HUES6 (cell line): ENCODE data around the gene CLDN16.

Experiments
- H3K27ac ChIP-seq: 2 replicates; pipeline ENCODE4 v1.7.0; 2013; ENCODE audit warnings: low read depth, mild to moderate bottlenecking, low read length, inconsistent platforms
- H3K27me3 ChIP-seq: 2 replicates; pipeline ENCODE4 v1.6.1; 2013; ENCODE audit warnings: low read length; ENCODE audit not compliant: control insufficient read depth, insufficient read depth
- H3K36me3 ChIP-seq: 2 replicates; pipeline ENCODE4 v1.6.1; 2013; ENCODE audit warnings: low read length; ENCODE audit not compliant: control insufficient read depth, insufficient read depth
- H3K4me1 ChIP-seq: 2 replicates; pipeline ENCODE4 v1.6.1; 2013; ENCODE audit warnings: low read length; ENCODE audit not compliant: control insufficient read depth, insufficient read depth
- H3K4me3 ChIP-seq: 2 replicates; pipeline ENCODE4 v1.5.1; 2013; ENCODE audit warnings: low read depth, low read length
- H3K9ac ChIP-seq: one replicate; pipeline ENCODE4 v1.6.1; 2013; ENCODE audit warnings: mild to moderate bottlenecking, low read length
- H3K9me3 ChIP-seq: 2 replicates; pipeline ENCODE4 v1.6.1; 2013; ENCODE audit warnings: low read depth, low read length; ENCODE audit not compliant: control insufficient read depth, insufficient read depth

The CLDN16 gene

DNA sequence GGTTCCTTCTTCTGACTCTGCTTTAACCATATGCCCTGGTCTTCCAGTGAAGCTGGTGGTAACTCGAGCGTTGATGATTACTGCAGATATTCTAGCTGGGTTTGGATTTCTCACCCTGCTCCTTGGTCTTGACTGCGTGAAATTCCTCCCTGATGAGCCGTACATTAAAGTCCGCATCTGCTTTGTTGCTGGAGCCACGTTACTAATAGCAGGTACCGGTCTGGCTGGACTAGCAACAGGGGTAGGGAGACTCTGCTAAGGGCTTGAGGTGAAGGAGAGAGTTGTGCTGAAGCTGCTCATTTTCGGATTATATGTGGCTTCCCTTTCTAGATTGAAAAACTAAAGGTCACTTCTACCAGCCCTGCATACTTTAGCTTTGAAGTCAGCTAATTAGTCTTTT, 16.8 kb downstream of the CLDN16 start:
- no peak overlapping the region for H3K9ac ChIP-seq
- H3K27me3 ChIP-seq: no peaks in the 10 kb centered on the region
- no peaks in the 10 kb centered on the region for H3K4me1 ChIP-seq
- no peaks in the 10 kb centered on the region for H3K36me3 ChIP-seq
- H3K4me3 ChIP-seq: no peak overlapping the region
- no peaks in the 10 kb centered on the region for H3K9me3 ChIP-seq
- H3K27ac ChIP-seq: no peak overlapping the region

GRCh38 chr3:190414297-190414696, 26.3 kb downstream of the CLDN16 start:
- Histone ChIP-seq H3K4me1 (no peaks in the 10 kb centered on the region), H3K27ac (no peak overlapping the region), H3K4me3 (no peak overlapping the region), H3K9me3 (peaks cover 7% of the 10 kb centered on the region; the same call in 1 of the 2 replicates), H3K9ac (no peak overlapping the region), H3K36me3 (no peaks in the 10 kb centered on the region), H3K27me3 (no peaks in the 10 kb centered on the region)

- Histone ChIP-seq H3K27me3 (no peaks in the 10 kb centered on the region), H3K27ac (no peak overlapping the region), H3K9me3 (no peaks in the 10 kb centered on the region), H3K36me3 (no peaks in the 10 kb centered on the region), H3K4me1 (no peaks in the 10 kb centered on the region), H3K4me3 (no peak overlapping the region), H3K9ac (no peak overlapping the region)
Measured at GRCh38 chr3:190424108-190424477, 36.1 kb downstream of the CLDN16 start.

DNA sequence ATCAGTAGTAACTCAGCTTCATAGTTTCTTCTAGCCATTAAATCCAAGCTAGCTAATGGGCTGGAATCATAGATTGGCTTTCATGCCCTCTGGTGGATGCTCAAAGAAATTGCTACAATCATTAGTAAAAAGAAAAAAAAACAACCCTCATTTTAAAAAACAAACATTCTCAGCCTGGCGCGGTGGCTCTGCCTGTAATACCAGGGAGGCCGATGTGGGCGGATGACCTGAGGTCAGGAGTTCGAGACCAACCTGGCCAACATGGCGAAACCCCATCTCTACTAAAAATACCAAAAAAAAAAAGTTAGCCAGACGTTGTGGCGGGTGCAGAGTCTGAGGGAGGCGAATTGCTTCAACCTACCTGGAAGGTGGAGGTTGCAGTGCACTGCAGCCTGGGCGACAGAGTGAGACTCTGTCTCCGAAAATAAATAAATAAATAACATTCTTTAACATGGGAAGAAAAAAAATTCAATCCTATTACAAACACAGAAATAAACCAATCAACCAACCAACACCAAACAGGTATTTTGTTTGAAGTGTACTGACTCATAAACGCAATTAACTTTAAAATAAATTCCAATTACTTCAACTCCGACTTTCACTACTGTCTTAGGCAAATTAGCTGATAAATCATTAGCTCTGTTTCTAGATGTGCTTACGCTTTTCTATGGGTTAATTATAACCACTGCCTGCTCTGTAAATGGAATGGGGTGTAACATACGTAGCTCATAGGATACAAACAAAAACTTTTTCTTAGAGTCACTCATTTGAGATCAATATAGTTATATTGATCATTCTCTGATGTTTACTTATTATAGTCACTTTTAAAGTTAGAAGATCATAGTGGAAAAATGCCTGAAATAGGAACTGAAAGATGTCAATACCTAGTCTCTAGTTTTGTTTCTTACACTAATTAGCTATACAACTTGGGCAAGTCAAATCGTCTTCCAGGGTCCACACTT, 36.8 kb downstream of the CLDN16 start:
- no peaks in the 10 kb centered on the region for H3K36me3 ChIP-seq
- no peak overlapping the region for H3K27ac ChIP-seq
- H3K9me3 ChIP-seq: no peaks in the 10 kb centered on the region
- H3K4me3 ChIP-seq: no peak overlapping the region
- no peak overlapping the region for H3K9ac ChIP-seq
- H3K4me1 ChIP-seq: no peaks in the 10 kb centered on the region
- no peaks in the 10 kb centered on the region for H3K27me3 ChIP-seq

- Histone ChIP-seq H3K9ac (no peak overlapping the region), H3K27me3 (no peaks in the 10 kb centered on the region), H3K27ac (no peak overlapping the region), H3K9me3 (no peaks in the 10 kb centered on the region), H3K36me3 (no peaks in the 10 kb centered on the region), H3K4me3 (no peak overlapping the region), H3K4me1 (no peaks in the 10 kb centered on the region)
Measured at GRCh38 chr3:190425833-190426232, 37.9 kb downstream of the CLDN16 start.

DNA sequence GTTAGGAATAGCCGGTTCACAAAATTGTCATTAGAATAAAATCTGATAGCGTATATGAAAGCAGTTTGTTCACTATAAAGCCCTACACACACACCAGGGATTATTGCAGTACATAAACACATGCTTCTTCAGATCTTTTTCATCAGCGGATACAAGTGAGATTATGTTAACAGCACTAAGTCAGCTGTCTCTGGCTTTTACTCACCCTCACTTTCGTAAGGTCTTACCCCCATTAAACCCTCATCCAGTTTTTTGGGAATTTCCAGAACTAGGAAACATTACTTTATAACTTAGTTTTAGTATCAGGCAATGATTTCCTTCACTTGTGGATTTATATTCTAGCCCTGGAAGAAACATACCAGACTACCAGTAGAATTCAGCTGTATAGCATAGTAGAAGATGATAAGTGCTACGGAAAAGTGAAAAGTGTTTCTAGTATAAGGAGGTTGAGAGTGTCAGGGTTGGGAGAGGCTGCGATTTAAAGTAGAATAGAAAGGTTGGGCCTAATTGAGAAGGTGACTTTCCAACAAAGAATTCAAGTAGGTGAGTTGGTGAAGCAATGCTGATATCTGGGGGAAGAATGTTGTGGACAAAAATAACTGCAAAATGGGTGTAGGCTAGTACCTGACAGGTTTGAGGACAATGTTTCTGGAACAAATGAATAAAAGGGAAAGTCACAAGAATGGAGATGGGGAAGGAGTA, 39.0 kb downstream of the CLDN16 start:
- no peaks in the 10 kb centered on the region for H3K27me3 ChIP-seq
- no peaks in the 10 kb centered on the region for H3K4me1 ChIP-seq
- no peaks in the 10 kb centered on the region for H3K9me3 ChIP-seq
- H3K36me3 ChIP-seq: no peaks in the 10 kb centered on the region
- H3K4me3 ChIP-seq: no peak overlapping the region
- H3K27ac ChIP-seq: no peak overlapping the region
- no peak overlapping the region for H3K9ac ChIP-seq

- no peaks in the 10 kb centered on the region for H3K4me1 ChIP-seq
- 0 out of 2 replicates have a peak, but pooled peaks cover 3% of the 10 kb centered on the region for H3K9me3 ChIP-seq
- no peak overlapping the region for H3K27ac ChIP-seq
- H3K27me3 ChIP-seq: no peaks in the 10 kb centered on the region
- no peaks in the 10 kb centered on the region for H3K36me3 ChIP-seq
- no peak overlapping the region for H3K9ac ChIP-seq
- no peak overlapping the region for H3K4me3 ChIP-seq
Measured at GRCh38 chr3:190429681-190430080, 41.7 kb downstream of the CLDN16 start.

- no peak overlapping the region for H3K4me3 ChIP-seq
- H3K4me1 ChIP-seq: no peaks in the 10 kb centered on the region
- H3K36me3 ChIP-seq: no peaks in the 10 kb centered on the region
- H3K27me3 ChIP-seq: no peaks in the 10 kb centered on the region
- H3K9me3 ChIP-seq: 0 out of 2 replicates have a peak, but pooled peaks cover 3% of the 10 kb centered on the region
- no peak overlapping the region for H3K9ac ChIP-seq
- H3K27ac ChIP-seq: no peak overlapping the region
Measured at GRCh38 chr3:190430906-190431305, 42.9 kb downstream of the CLDN16 start.

DNA sequence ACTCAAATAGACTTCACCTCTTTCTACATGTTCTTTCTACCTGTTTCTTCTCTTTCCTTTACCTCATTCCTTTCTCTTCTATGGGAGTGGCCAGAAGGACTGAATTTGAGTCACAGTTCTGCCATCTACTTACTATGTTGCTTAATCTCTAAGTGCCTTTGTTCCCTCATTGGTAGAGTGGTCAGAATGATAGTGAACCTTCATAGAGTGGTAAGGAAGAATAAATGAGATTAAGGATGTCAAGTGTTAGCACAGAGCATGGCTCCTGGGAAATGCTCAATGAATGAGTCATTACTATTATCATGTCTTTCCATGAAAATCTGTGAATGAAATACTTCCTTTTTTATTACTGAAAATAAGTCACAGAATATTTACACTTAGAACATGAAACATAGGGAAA, 44.3 kb downstream of the CLDN16 start:
- Histone ChIP-seq H3K27ac (no peak overlapping the region), H3K4me3 (no peak overlapping the region), H3K36me3 (no peaks in the 10 kb centered on the region), H3K4me1 (no peaks in the 10 kb centered on the region), H3K9ac (no peak overlapping the region), H3K27me3 (no peaks in the 10 kb centered on the region), H3K9me3 (0 out of 2 replicates have a peak, but pooled peaks cover 3% of the 10 kb centered on the region)

DNA sequence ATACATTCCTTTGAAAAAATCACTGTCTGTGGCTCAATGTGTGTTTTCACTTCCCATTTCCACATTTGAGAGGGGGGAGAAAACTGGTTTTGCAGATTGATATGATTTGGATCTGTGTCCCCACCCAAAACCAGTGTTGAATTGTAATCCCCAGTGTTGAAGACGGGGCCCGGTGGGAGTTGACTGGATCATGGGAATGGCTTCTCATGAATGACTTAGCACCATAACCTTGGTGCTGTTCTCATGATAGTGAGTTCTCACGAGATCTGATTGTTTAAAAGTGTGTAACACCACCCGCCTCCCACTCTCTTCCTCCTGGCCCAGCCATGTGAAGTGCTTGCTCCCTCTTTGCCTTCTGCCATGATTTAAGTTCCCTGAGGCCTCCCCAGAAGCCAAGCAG, 45.7 kb downstream of the CLDN16 start:
- 0 out of 2 replicates have a peak, but pooled peaks cover 3% of the 10 kb centered on the region for H3K9me3 ChIP-seq
- no peak overlapping the region for H3K27ac ChIP-seq
- H3K4me1 ChIP-seq: no peaks in the 10 kb centered on the region

GRCh38 chr3:190435618-190436017, 47.7 kb downstream of the CLDN16 start:
- Histone ChIP-seq H3K4me1 (no peaks in the 10 kb centered on the region), H3K27ac (no peak overlapping the region), H3K4me3 (no peak overlapping the region), H3K36me3 (no peaks in the 10 kb centered on the region), H3K27me3 (no peaks in the 10 kb centered on the region), H3K9me3 (0 out of 2 replicates have a peak, but pooled peaks cover 3% of the 10 kb centered on the region), H3K9ac (no peak overlapping the region)

More for the DNA sequence above, 45.7 kb downstream of the CLDN16 start:
- no peak overlapping the region for H3K9ac ChIP-seq
- H3K36me3 ChIP-seq: no peaks in the 10 kb centered on the region
- H3K27me3 ChIP-seq: no peaks in the 10 kb centered on the region
- H3K4me3 ChIP-seq: no peak overlapping the region
